Fibroblast of gingiva (primary cell): ENCODE data around the gene CRAMP1.
"Not testable (repeated sequence)": the region's sequence is repeated elsewhere in the genome, so short reads cannot be mapped to it uniquely, and the experiment has no call there.

Experiments
- DNase-seq: peaks from one replicate; pipeline ENCODE4 v3.0.0-alpha.2; 2011; ENCODE audit warnings: low read depth

The CRAMP1 gene

GRCh38 chr16:1612320-1613111 is at the start of gene CRAMP1:
Gene CRAMP1, plus strand, starts transcription at chr16:1612360. Its CDS starts 2,280 bp downstream, at chr16:1614640.
- no peak for DNase-seq

GRCh38 chr16:1563786-1564185 is 48.4 kb upstream of the CRAMP1 start:
- no peak for DNase-seq

- no peak for DNase-seq
Observed at GRCh38 chr16:1564325-1564724, 47.8 kb upstream of the CRAMP1 start.

- no peak for DNase-seq
Observed at GRCh38 chr16:1565083-1565805, 46.9 kb upstream of the CRAMP1 start.

- DNase-seq, result no peak
Observed at GRCh38 chr16:1567988-1568387, 44.2 kb upstream of the CRAMP1 start.

- DNase-seq, result no peak
Observed at GRCh38 chr16:1571012-1571671, 41.0 kb upstream of the CRAMP1 start.

- no peak for DNase-seq
Observed at GRCh38 chr16:1572673-1573072, 39.5 kb upstream of the CRAMP1 start.

GRCh38 chr16:1573301-1573700 is 38.9 kb upstream of the CRAMP1 start:
- no peak for DNase-seq

GRCh38 chr16:1575578-1575977 is 36.6 kb upstream of the CRAMP1 start:
- no peak for DNase-seq

- DNase-seq, result no peak
Observed at GRCh38 chr16:1579214-1579613, 32.9 kb upstream of the CRAMP1 start.

- DNase-seq, result no peak
Observed at GRCh38 chr16:1580256-1580655, 31.9 kb upstream of the CRAMP1 start.

- no peak for DNase-seq
Observed at GRCh38 chr16:1580956-1581355, 31.2 kb upstream of the CRAMP1 start.

- DNase-seq, result no peak
Observed at GRCh38 chr16:1581804-1582203, 30.4 kb upstream of the CRAMP1 start.

GRCh38 chr16:1583180-1583579 is 29.0 kb upstream of the CRAMP1 start:
- no peak for DNase-seq

GRCh38 chr16:1584926-1585484 is 27.2 kb upstream of the CRAMP1 start:
- no peak for DNase-seq

GRCh38 chr16:1590366-1590765 is 21.8 kb upstream of the CRAMP1 start:
- no peak for DNase-seq

- DNase-seq, result no peak
Observed at GRCh38 chr16:1590930-1591705, 21.0 kb upstream of the CRAMP1 start.

- DNase-seq, result no peak
Observed at GRCh38 chr16:1592446-1592845, 19.7 kb upstream of the CRAMP1 start.

GRCh38 chr16:1595511-1595910 is 16.6 kb upstream of the CRAMP1 start:
- not testable (repeated sequence) for DNase-seq

- DNase-seq, result no peak
Observed at GRCh38 chr16:1596516-1596915, 15.6 kb upstream of the CRAMP1 start.

GRCh38 chr16:1597154-1597553 is 15.0 kb upstream of the CRAMP1 start:
- DNase-seq, result no peak

- DNase-seq, result no peak
Observed at GRCh38 chr16:1601031-1601430, 11.1 kb upstream of the CRAMP1 start.
